ENCODE results near the gene LINGO1. TPM values are rescaled to one million over a fixed set of nuclear protein-coding genes. Genes with fewer than 3 reads are reported as not detected.

The LINGO1 gene
- total RNA-seq, 4 donors from 2014 or later, result 0.83 to 2.2 (median 1.0) TPM; not detected in 1

- intact Hi-C loops (cut with DNase I), result no loop called here
- TF ChIP-seq EP300 (IDR thresholded peaks at IDR 0.05) (no peak), POLR2AphosphoS5 (IDR thresholded peaks at IDR 0.05) (no peak), POLR2A (IDR thresholded peaks at IDR 0.05; ENCODE audit: low read depth) (no peak), CTCF (IDR thresholded peaks at IDR 0.05) (no peak)
- H3K27me3 ChIP-seq, result peaks cover 0 to 29% (median 0%) of the 10 kb centered on the region in 4 donors
- no peak overlapping the region for H3K4me3 ChIP-seq
- H3K4me1 ChIP-seq, result peaks cover 0 to 9% (median 5%) of the 10 kb centered on the region in 4 donors
- no peaks in the 10 kb centered on the region for H3K36me3 ChIP-seq
- no peaks in the 10 kb centered on the region for H3K9me3 ChIP-seq
- WGBS, result 97% methylated on average over 6 of the region's 6 CpGs
- DNase-seq (ENCODE audit: extremely low spot score), result no peak
- no peak overlapping the region for H3K27ac ChIP-seq (replicated peaks in 1 of 4)
These were observed 27.2 kb downstream of the LINGO1 start for GRCh38 chr15:77605547-77605946.

- no peak for DNase-seq (ENCODE audit: extremely low spot score)
- intact Hi-C loops (cut with DNase I), result no loop called here
- H3K4me3 ChIP-seq, result no peak overlapping the region
- H3K9me3 ChIP-seq, result no peaks in the 10 kb centered on the region
- peaks cover 0 to 25% (median 0%) of the 10 kb centered on the region in 4 donors for H3K27me3 ChIP-seq
- no peaks in the 10 kb centered on the region for H3K36me3 ChIP-seq
- TF ChIP-seq POLR2A (IDR thresholded peaks at IDR 0.05; ENCODE audit: low read depth), result no peak
- no peak for TF ChIP-seq CTCF (IDR thresholded peaks at IDR 0.05)
- TF ChIP-seq EP300 (IDR thresholded peaks at IDR 0.05), result no peak
- no peak for TF ChIP-seq POLR2AphosphoS5 (IDR thresholded peaks at IDR 0.05)
- 75% methylated on average over 2 of the region's 2 CpGs for WGBS
- H3K4me1 ChIP-seq, result peaks cover 0 to 9% (median 5%) of the 10 kb centered on the region in 4 donors
- no peak overlapping the region for H3K27ac ChIP-seq (replicated peaks in 1 of 4)
These were observed 27.7 kb downstream of the LINGO1 start for GRCh38 chr15:77604973-77605372.

- no peak for TF ChIP-seq POLR2A (IDR thresholded peaks at IDR 0.05; ENCODE audit: low read depth)
- no peak overlapping the region for H3K27ac ChIP-seq (replicated peaks in 1 of 4)
- peaks cover 0 to 25% (median 0%) of the 10 kb centered on the region in 4 donors for H3K27me3 ChIP-seq
- no peaks in the 10 kb centered on the region for H3K9me3 ChIP-seq
- no peaks in the 10 kb centered on the region for H3K36me3 ChIP-seq
- no peak overlapping the region for H3K4me3 ChIP-seq
- intact Hi-C loops (cut with DNase I), result no loop called here
- peaks cover 0 to 9% (median 5%) of the 10 kb centered on the region in 4 donors for H3K4me1 ChIP-seq
- WGBS, result 87% methylated on average over 13 of the region's 14 CpGs
- no peak for DNase-seq (ENCODE audit: extremely low spot score)
These were observed 28.9 kb downstream of the LINGO1 start for GRCh38 chr15:77603611-77604336.

GRCh38 chr15:77602800-77603199, 29.9 kb downstream of the LINGO1 start:
- Histone ChIP-seq H3K9me3 (no peaks in the 10 kb centered on the region), H3K27ac (replicated peaks in 1 of 4) (no peak overlapping the region), H3K4me1 (peaks cover 0 to 9% (median 5%) of the 10 kb centered on the region in 4 donors), H3K27me3 (peaks cover 0 to 22% (median 0%) of the 10 kb centered on the region in 4 donors), H3K36me3 (no peaks in the 10 kb centered on the region), H3K4me3 (no peak overlapping the region)
- intact Hi-C loops (cut with DNase I), result no loop called here
- WGBS, result 100% methylated on average over 1 of the region's 1 CpG
- DNase-seq (ENCODE audit: extremely low spot score), result no peak
- TF ChIP-seq CTCF (IDR thresholded peaks at IDR 0.05) (no peak), POLR2AphosphoS5 (IDR thresholded peaks at IDR 0.05) (no peak), EP300 (IDR thresholded peaks at IDR 0.05) (no peak)

- H3K36me3 ChIP-seq, result no peaks in the 10 kb centered on the region
- peaks cover 0 to 3% (median 0%) of the 10 kb centered on the region in 4 donors for H3K27me3 ChIP-seq
- H3K27ac ChIP-seq (replicated peaks in 1 of 4), result no peak overlapping the region
- no peak for TF ChIP-seq POLR2AphosphoS5 (IDR thresholded peaks at IDR 0.05)
- TF ChIP-seq POLR2A (IDR thresholded peaks at IDR 0.05; ENCODE audit: low read depth), result no peak
- no peak for TF ChIP-seq EP300 (IDR thresholded peaks at IDR 0.05)
- TF ChIP-seq CTCF (IDR thresholded peaks at IDR 0.05), result no peak
- 84% methylated on average over 5 of the region's 5 CpGs for WGBS
- peaks cover 0 to 4% (median 0%) of the 10 kb centered on the region in 4 donors for H3K4me1 ChIP-seq
- intact Hi-C loops (cut with DNase I), result no loop called here
- no peaks in the 10 kb centered on the region for H3K9me3 ChIP-seq
- no peak overlapping the region for H3K4me3 ChIP-seq
- DNase-seq (ENCODE audit: extremely low spot score), result no peak
These were observed 32.8 kb downstream of the LINGO1 start for GRCh38 chr15:77599899-77600298.

All from esophagus muscularis mucosa (tissue), 4 donors.